HG03457 (cell line): ENCODE measurements around the gene RNF19B.

Source experiments
- ATAC-seq: cut with Tn5 transposase; IDR thresholded peaks from one replicate; pipeline ENCODE4 v1.9.1; 2021; ENCODE audit warnings: moderate number of reproducible peaks; ENCODE audit not compliant: unreplicated experiment

The RNF19B gene

GRCh38 chr1:32902535-32902920, 62.1 kb downstream of the RNF19B start:
- ATAC-seq: no peak

- ATAC-seq: no peak
These were observed 62.6 kb downstream of the RNF19B start for GRCh38 chr1:32901823-32902534.

GRCh38 chr1:32900956-32901822, 63.4 kb downstream of the RNF19B start, which contains the start of gene TMEM54:
TSS of gene TMEM54 (minus strand) at chr1:32901389. CDS start at chr1:32901238, 151 bp downstream.
- no peak for ATAC-seq

- ATAC-seq: no peak
These were observed 64.1 kb downstream of the RNF19B start for GRCh38 chr1:32900371-32900955.

GRCh38 chr1:32899586-32900296, 64.9 kb downstream of the RNF19B start:
- no peak for ATAC-seq

- ATAC-seq: no peak
These were observed 65.7 kb downstream of the RNF19B start for GRCh38 chr1:32898958-32899357.

- ATAC-seq: no peak
These were observed 66.6 kb downstream of the RNF19B start for GRCh38 chr1:32898056-32898455.

- no peak for ATAC-seq
These were observed 67.2 kb downstream of the RNF19B start for GRCh38 chr1:32897082-32898049.

- no peak for ATAC-seq
These were observed 68.2 kb downstream of the RNF19B start for GRCh38 chr1:32896451-32896850.

GRCh38 chr1:32895325-32896215, 69.0 kb downstream of the RNF19B start:
- ATAC-seq: no peak

GRCh38 chr1:32894681-32895080, 69.9 kb downstream of the RNF19B start:
- ATAC-seq: no peak

GRCh38 chr1:32894019-32894600, 70.5 kb downstream of the RNF19B start:
- no peak for ATAC-seq

GRCh38 chr1:32893198-32894018, 71.2 kb downstream of the RNF19B start:
- no peak for ATAC-seq

- ATAC-seq: no peak
These were observed 72.0 kb downstream of the RNF19B start for GRCh38 chr1:32892368-32893197.

- no peak for ATAC-seq
These were observed 73.0 kb downstream of the RNF19B start for GRCh38 chr1:32891630-32892029.

- no peak for ATAC-seq
These were observed 73.4 kb downstream of the RNF19B start for GRCh38 chr1:32891241-32891570.
